CD4-positive, alpha-beta T cell (primary cell): ENCODE results near the gene TMEM117. TPM values are rescaled to one million over a fixed set of nuclear protein-coding genes. Genes with fewer than 3 reads are reported as not detected.

Source experiments
- ATAC-seq: fragments of 200-7000 bp; cut with Tn5 transposase; one replicate; pipeline ENCODE4 v1.10.0; 2022; ENCODE audit warnings: mild to moderate bottlenecking; ENCODE audit not compliant: poor library complexity
- CTCF ChIA-PET: fragments of 350-600 bp; sonication (Branson Sonifier 250); formaldehyde crosslinking; loops from one replicate; lab custom pipeline; 2021; ENCODE audit warnings: antibody characterized with exemption, inconsistent platforms; lab: Charles Lee
- POLR2A ChIA-PET: fragments of 350-600 bp; sonication (Branson Sonifier 250); formaldehyde crosslinking; loops from one replicate; lab custom pipeline; 2021; ENCODE audit warnings: antibody characterized with exemption, inconsistent platforms; lab: Charles Lee
- DNase-seq, 14 experiments: peaks; one replicate each; pipeline ENCODE4 v3.0.0-alpha.2; 2013 to 2020; ENCODE audit warnings: mixed read lengths in 2 of 14
- H3K27ac ChIP-seq, 2 donors: one replicate each; pipeline versions ENCODE4 v1.5.1 to v1.7.0; 2013; ENCODE audit warnings: low read length in 2 of 2, low read depth in 1 of 2, mild to moderate bottlenecking in 1 of 2
- H3K27me3 ChIP-seq, 2 experiments: 1 replicate in 1 of 2; 2 replicates in 1 of 2; pipeline versions ENCODE4 v1.6.1 to v1.7.0; 2013; ENCODE audit warnings: low read length in 2 of 2, control low read depth in 1 of 2, mild to moderate bottlenecking in 1 of 2, moderate library complexity in 1 of 2; ENCODE audit not compliant: insufficient read depth in 2 of 2, control insufficient read depth in 1 of 2
- H3K36me3 ChIP-seq: one replicate; pipeline ENCODE4 v1.6.1; 2013; ENCODE audit warnings: low read length, control low read depth; ENCODE audit not compliant: insufficient read depth
- H3K4me1 ChIP-seq: one replicate; pipeline ENCODE4 v1.6.1; 2013; ENCODE audit warnings: low read length, control low read depth; ENCODE audit not compliant: insufficient read depth
- H3K4me3 ChIP-seq: one replicate; pipeline ENCODE4 v1.5.1; 2013; ENCODE audit warnings: mild to moderate bottlenecking, low read length, moderate library complexity
- H3K9me3 ChIP-seq, 2 experiments: 1 replicate in 1 of 2; 2 replicates in 1 of 2; pipeline versions ENCODE4 v1.6.1 to v1.7.0; 2013; ENCODE audit warnings: low read length in 2 of 2, mild to moderate bottlenecking in 2 of 2, control low read depth in 1 of 2, moderate library complexity in 1 of 2; ENCODE audit not compliant: control insufficient read depth in 1 of 2, insufficient read depth in 1 of 2
- H3K27ac Mint-ChIP-seq: one replicate; pipeline ENCODE4 v1.8.0; 2020; ENCODE audit warnings: mixed read lengths
- H3K27me3 Mint-ChIP-seq: one replicate; pipeline ENCODE4 v1.8.0; 2021; ENCODE audit warnings: mixed read lengths
- H3K36me3 Mint-ChIP-seq: one replicate; pipeline ENCODE4 v1.8.0; 2021; ENCODE audit warnings: low read depth, mixed read lengths
- H3K4me1 Mint-ChIP-seq: one replicate; pipeline ENCODE4 v1.8.0; 2021; ENCODE audit warnings: low read depth, mixed read lengths
- H3K4me3 Mint-ChIP-seq: one replicate; pipeline ENCODE4 v1.8.0; 2020; ENCODE audit warnings: mild to moderate bottlenecking, mixed read lengths
- H3K9me3 Mint-ChIP-seq: one replicate; pipeline ENCODE4 v1.8.0; 2020; ENCODE audit warnings: mixed read lengths
- CTCF ChIP-seq: fragments of 200-600 bp; IDR thresholded peaks from one replicate; pipeline ENCODE4 v1.8.0; 2022; ENCODE audit warnings: antibody characterized with exemption, mild to moderate bottlenecking
- intact Hi-C, 2 experiments: fragments of 100-400 bp; cut with DNase I in 1 of 2; cut with micrococcal nuclease in 1 of 2; formaldehyde crosslinking; loops; one replicate each; pipeline versions ENCODE4 v1.15.1 to v1.9.0; 2023 to 2025; cut with DNase I, micrococcal nuclease
- total RNA-seq, 174 experiments: library from RNA in 2 of 174; stranded (reverse) in 2 of 174; gene quantifications; one replicate each; pipeline ENCODE4 v1.2.3 and lab custom pipeline; 2021 to 2026

Gene TMEM117
- total RNA-seq, 2 experiments from 2014 or later: 3.4 to 4.4 TPM

GRCh38 chr12:44031472-44032185 lies 195.7 kb downstream of the TMEM117 start:
- Histone ChIP-seq H3K27me3 (no peaks in the 10 kb centered on the region), H3K36me3 (no peaks in the 10 kb centered on the region), H3K4me1 (no peaks in the 10 kb centered on the region), H3K9me3 (peaks cover 0 to 8% of the 10 kb centered on the region in 2 experiments), H3K27ac (no peak overlapping the region), H3K4me3 (no peak overlapping the region)
- Mint-ChIP-seq H3K36me3 (peaks cover 17% of the 10 kb centered on the region), H3K27me3 (no peaks in the 10 kb centered on the region), H3K4me3 (no peak overlapping the region), H3K4me1 (no peaks in the 10 kb centered on the region), H3K27ac (no peak overlapping the region), H3K9me3 (peaks cover 5% of the 10 kb centered on the region)
- ATAC-seq (no peak), DNase-seq (no peak)
- CTCF ChIA-PET: no interaction called here
- no peak for TF ChIP-seq CTCF
- POLR2A ChIA-PET: no interaction called here
- intact Hi-C loops: no loop called here

- ATAC-seq (no peak), DNase-seq (no peak)
- peaks cover 5% of the 10 kb centered on the region for H3K9me3 Mint-ChIP-seq
- TF ChIP-seq CTCF: no peak
- H3K27me3 Mint-ChIP-seq: no peaks in the 10 kb centered on the region
- H3K27ac Mint-ChIP-seq: no peak overlapping the region
- no peaks in the 10 kb centered on the region for H3K4me1 ChIP-seq
- H3K36me3 ChIP-seq: no peaks in the 10 kb centered on the region
- H3K27me3 ChIP-seq: no peaks in the 10 kb centered on the region
- H3K4me3 ChIP-seq: no peak overlapping the region
- no peak overlapping the region for H3K4me3 Mint-ChIP-seq
- H3K36me3 Mint-ChIP-seq: peaks cover 5% of the 10 kb centered on the region
- POLR2A ChIA-PET: no interaction called here
- CTCF ChIA-PET: no interaction called here
- H3K9me3 ChIP-seq: peaks cover 0 to 8% of the 10 kb centered on the region in 2 experiments
- no peaks in the 10 kb centered on the region for H3K4me1 Mint-ChIP-seq
- H3K27ac ChIP-seq: no peak overlapping the region
- intact Hi-C loops: no loop called here
Observed at GRCh38 chr12:44034906-44035305, 199.0 kb downstream of the TMEM117 start.

- intact Hi-C loops: no loop called here
- no peak for TF ChIP-seq CTCF
- Mint-ChIP-seq H3K4me1 (no peaks in the 10 kb centered on the region), H3K27ac (no peak overlapping the region), H3K36me3 (peaks cover 5% of the 10 kb centered on the region), H3K4me3 (no peak overlapping the region), H3K27me3 (no peaks in the 10 kb centered on the region), H3K9me3 (no peaks in the 10 kb centered on the region)
- H3K4me1 ChIP-seq: no peaks in the 10 kb centered on the region
- ChIA-PET CTCF (no interaction called here), POLR2A (no interaction called here)
- DNase-seq: no peak
- H3K36me3 ChIP-seq: no peaks in the 10 kb centered on the region
- no peak overlapping the region for H3K27ac ChIP-seq
- ATAC-seq: no peak
- no peak overlapping the region for H3K4me3 ChIP-seq
- H3K27me3 ChIP-seq: no peaks in the 10 kb centered on the region
- no peaks in the 10 kb centered on the region for H3K9me3 ChIP-seq
Observed at GRCh38 chr12:44036875-44037443, 201.1 kb downstream of the TMEM117 start.
